Thyroid gland (tissue), 4 donors: ENCODE measurements around the gene KRTAP2-3.

Source experiments
- POLR2A ChIP-seq, 2 donors: fragments of 450-650 bp; IDR thresholded peaks; one replicate each; pipeline ENCODE4 v1.6.1; 2017; ENCODE audit warnings: antibody characterized with exemption in 2 of 2, mild to moderate bottlenecking in 2 of 2, moderate library complexity in 1 of 2
- TF ChIP-seq, protein P1 (sequence below), 6 experiments: fragments of 200-600 bp in 3 of 6; fragments of 450-650 bp in 3 of 6; sonication (generic) in 3 of 6; IDR thresholded peaks; one replicate each; pipeline ENCODE4 v1.5.1; 2016 to 2019; ENCODE audit warnings: antibody characterized with exemption in 6 of 6, mild to moderate bottlenecking in 2 of 6, inconsistent platforms in 1 of 6, moderate library complexity in 1 of 6

GRCh38 chr17:41016578-41017215, 43.2 kb downstream of the KRTAP2-3 start:
- TF ChIP-seq, protein P1, sequence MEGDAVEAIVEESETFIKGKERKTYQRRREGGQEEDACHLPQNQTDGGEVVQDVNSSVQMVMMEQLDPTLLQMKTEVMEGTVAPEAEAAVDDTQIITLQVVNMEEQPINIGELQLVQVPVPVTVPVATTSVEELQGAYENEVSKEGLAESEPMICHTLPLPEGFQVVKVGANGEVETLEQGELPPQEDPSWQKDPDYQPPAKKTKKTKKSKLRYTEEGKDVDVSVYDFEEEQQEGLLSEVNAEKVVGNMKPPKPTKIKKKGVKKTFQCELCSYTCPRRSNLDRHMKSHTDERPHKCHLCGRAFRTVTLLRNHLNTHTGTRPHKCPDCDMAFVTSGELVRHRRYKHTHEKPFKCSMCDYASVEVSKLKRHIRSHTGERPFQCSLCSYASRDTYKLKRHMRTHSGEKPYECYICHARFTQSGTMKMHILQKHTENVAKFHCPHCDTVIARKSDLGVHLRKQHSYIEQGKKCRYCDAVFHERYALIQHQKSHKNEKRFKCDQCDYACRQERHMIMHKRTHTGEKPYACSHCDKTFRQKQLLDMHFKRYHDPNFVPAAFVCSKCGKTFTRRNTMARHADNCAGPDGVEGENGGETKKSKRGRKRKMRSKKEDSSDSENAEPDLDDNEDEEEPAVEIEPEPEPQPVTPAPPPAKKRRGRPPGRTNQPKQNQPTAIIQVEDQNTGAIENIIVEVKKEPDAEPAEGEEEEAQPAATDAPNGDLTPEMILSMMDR (IDR thresholded peaks at IDR 0.05), result no peak
- no peak for TF ChIP-seq POLR2A (IDR thresholded peaks at IDR 0.05)
